HG03039 (cell line): ENCODE measurements around the gene TOP1.

ENCODE experiments used
- ATAC-seq: cut with Tn5 transposase; IDR thresholded peaks from one replicate; pipeline ENCODE4 v1.9.1; 2021; ENCODE audit warnings: mild to moderate bottlenecking, moderate library complexity; ENCODE audit not compliant: unreplicated experiment

The TOP1 gene

DNA sequence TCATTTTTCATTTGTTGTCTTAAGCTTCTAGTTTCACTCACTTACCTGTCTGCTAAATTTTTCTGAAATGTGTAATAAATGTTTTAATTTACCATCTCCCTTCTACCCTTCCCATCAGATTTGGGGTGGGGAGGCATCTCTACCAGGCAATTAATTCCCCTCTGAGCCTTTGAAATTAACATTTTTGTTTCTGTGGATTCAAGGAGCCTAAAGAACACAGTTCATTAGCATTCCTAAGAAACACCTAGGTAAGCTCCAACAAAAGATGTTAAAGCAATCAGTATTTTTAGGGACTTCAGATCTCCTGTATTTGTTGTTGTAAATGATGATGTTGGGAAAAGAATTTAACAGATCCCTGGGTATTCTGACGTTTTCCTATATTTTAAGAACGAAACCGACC lies 6.6 kb downstream of the TOP1 start:
- ATAC-seq: no peak

DNA sequence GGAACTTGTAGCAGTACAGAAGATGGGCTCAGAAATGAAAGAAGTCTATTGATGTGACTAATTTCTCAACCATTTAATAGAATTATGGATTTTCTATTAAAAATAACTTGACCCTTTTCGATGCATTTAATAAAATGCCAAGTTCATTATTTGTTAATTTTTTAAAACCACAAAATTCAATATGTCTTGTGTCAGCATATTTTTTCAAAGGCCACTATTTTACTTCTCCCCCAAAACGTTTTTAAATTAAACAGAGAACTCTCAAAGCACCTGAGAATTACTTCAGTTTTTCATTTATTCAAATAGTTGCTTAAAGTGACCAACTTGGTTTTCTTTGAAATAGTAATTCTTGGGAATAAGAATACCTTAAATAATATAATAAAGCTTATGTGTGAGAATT lies 8.6 kb downstream of the TOP1 start:
- ATAC-seq: no peak

DNA sequence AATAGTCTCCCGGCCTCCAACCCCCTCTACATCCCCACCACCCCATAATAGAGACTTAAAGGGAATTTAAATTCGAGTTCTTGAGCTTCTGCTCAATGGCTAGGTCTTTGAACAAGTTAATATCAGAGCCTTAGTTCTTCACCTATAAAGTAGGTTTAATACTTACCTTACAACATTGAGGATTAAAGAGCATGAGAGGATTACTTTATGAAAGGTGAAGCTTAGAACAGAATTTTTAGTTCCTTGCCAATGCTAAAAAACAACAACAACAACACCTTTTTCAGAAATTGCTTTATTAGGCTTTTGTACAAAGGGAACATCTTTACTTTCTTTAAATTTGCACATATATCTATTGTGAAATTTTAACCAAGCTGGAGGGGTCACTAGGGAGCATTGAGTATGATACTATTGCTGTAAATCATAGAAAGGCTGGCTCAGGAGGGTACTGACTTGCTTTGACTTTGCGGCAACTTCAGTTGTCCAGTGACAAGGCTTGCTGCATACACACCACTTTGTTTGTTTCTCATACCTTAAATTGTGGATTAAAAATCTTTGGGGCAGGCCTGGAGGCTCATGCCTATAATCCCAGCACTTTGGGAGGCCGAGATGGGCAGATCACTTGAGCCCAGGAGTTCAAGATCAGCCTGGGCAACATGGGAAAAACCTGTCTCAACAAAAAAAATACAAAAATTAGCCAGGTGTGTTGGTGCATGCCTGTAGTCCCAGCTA lies 9.7 kb downstream of the TOP1 start:
- ATAC-seq: no peak

GRCh38 chr20:41038878-41039404 lies 10.3 kb downstream of the TOP1 start:
- no peak for ATAC-seq

DNA sequence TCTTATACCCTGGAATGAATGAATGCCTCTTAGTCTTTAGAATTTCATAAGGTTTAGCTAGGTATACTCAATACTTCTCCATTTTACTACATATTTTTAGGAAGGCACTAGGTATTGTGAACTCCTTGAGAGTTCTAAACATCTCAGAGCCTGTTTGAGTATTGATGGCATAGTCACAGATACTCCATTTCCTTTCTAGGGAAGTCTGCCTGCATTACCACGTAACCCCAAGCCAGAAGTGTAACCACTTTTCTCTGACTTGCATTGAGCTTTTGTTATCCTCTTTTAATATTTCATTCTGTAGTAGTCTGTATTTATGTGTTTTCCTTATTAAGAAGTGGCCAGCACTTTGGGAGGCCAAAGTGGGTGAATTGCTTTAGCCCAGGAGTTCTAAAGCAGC lies 12.2 kb downstream of the TOP1 start:
- no peak for ATAC-seq

- ATAC-seq: no peak
Measured at GRCh38 chr20:41041693-41042092, 13.1 kb downstream of the TOP1 start.

DNA sequence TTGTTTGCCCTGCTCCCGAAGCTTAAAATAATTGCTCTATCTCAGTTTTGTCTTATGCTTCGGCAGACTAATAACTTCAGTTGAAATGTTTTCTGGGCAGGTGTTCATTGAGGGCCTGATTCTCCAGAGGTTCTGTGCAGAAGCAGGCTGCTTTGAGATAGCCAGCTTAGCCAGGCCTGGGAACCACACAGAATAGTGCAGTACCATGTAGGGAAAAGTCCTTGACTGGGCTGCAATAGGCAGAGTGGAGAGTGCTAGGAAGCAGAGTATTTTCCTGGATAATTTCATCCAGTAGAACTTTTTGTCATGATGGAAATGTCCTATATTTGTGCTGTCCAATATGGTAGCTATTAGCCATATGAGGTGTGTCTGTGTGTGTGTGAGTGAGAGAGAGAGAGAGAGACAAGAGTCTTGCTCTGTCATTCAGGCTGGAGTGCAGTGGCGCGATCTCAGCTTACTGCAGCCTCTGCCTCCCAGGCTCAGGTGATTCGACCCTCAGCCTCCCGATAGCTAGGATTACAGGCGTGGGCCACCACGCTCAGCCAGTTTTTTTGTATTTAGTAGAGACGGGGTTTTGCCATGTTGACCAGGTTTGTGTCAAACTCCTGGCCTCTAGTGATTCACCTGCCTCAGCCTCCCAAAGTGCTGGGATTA lies 15.9 kb downstream of the TOP1 start:
- ATAC-seq: no peak

DNA sequence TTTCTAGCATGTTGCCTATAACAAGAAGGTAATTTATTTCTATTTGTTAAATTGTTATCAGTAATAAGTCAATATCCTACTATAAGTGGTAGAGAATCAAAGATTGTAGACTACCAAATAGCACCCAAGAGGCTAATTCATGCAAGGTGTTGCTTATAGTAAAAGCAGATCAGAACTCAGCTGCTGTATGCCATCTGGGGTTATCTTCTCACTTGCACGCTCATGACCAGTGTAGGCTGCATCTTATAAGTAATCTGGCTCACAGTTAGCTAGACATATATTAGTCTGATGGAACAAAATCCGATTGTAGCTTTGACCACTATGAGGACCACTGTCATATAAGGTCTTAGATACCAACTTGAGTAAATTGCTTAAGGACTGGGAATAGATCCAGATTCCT lies 17.0 kb downstream of the TOP1 start:
- ATAC-seq: no peak

- no peak for ATAC-seq
Measured at GRCh38 chr20:41046716-41047115, 18.1 kb downstream of the TOP1 start.

DNA sequence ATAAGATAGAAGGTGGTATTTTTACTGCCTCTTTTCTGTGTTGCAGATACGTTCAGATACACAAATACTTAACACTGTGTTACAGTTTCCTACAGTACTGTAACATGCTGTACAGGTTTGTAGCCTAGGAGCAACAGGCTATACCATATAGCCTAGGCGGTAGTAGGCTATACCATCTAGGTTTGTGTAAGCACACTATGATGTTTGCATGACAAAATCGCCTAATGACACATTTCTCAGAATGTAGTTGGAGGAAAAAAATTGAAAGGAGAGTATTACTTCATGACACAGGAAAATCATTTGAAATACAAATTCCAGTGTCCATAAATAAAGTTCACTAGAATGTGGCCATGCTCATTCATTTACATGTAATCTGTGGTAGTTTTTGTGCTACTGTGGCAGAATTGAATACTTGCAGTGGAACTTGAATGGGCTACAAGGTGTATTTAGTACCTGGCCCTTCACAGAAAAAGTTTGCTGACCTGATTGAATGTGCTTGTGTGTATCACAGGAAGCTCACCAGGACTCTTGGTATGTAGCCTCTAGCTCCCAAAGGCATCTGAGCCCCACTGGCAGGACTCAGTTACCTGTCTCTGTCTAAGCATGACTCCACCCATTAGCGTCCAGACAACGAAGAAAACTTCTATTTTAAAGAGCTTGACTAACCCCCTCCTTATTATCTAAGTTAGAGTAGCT lies 18.8 kb downstream of the TOP1 start:
- ATAC-seq: no peak

DNA sequence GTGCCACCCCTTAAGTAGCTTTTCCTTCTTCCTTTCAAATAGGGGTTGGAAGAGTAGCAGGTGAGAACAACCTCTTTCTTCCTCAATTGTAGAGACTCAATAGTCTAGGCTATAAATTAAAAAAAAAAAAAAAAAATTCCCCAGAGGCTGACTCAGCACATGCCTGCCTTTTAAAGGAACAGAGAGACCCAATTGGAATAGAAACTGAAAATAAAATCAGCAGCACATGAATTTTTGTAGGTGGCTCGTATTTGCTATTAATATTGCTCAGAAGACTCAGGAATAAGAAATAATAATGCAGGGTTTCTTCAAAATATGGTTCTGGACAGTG lies 19.3 kb downstream of the TOP1 start:
- ATAC-seq: no peak

GRCh38 chr20:41048461-41049301 lies 20.1 kb downstream of the TOP1 start:
- ATAC-seq: no peak

- no peak for ATAC-seq
Measured at GRCh38 chr20:41049451-41049850, 20.8 kb downstream of the TOP1 start.

DNA sequence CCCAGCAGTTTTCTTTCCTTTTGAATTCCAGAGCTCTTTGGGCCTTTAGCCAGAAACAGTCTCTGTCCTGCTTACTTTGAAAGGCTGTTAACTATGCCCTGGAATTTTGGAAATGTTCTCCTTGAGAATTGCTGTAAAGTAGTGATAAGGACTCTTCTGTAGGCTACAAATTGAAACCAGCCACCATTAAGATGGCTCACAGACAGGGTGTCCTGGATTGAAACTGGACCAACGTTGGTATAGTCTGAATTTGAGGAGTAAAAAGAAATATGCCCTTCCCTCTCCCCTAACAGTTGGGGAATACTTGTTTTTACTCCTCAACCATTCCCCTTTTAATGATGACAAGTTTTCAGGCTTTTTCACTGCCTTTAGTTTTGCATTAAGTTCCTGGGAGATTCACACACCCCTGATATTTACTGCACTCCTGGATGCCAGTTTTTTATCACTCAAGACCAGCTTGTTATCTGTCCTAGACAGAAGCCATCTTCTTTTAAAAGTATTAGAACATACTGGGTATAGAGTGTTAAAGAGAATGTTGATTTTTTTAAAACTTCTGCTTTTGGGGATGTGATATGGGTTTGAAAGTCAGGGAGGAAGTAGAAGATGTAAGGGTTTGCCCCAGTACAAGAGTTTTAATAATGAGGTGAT lies 21.9 kb downstream of the TOP1 start:
- ATAC-seq: no peak

GRCh38 chr20:41051009-41051825 lies 22.6 kb downstream of the TOP1 start:
- ATAC-seq: no peak

DNA sequence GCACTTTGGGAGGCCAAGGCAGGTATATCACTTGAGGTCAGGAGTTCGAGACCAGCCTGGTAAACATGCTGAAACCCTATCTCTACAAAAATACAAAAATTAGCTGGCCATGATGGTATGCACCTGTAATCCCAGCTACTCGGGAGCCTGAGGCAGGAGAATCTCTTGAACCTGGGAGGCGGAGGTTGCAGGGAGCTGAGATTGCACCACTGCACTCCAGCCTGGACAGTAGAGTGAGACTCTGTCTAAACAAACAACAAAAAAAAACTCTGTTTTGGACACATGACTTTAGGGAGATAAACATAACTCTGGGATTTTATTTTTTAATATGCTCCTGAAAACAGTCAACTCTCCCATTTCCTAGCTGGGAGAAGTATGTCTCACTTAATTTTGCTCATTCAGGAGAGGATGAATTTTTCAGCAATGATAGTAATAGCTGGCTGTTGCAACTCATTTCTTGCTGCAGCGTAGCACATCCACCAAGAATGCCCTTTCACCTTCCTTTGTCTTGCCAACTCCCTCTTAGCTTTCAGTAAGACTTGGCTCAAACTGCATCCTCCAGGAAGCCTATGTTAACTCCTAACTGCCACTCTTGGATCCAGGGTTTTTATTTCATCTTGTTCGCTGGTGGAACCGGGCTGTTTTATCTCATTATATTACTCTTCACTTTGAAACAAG lies 24.3 kb downstream of the TOP1 start:
- ATAC-seq: no peak

DNA sequence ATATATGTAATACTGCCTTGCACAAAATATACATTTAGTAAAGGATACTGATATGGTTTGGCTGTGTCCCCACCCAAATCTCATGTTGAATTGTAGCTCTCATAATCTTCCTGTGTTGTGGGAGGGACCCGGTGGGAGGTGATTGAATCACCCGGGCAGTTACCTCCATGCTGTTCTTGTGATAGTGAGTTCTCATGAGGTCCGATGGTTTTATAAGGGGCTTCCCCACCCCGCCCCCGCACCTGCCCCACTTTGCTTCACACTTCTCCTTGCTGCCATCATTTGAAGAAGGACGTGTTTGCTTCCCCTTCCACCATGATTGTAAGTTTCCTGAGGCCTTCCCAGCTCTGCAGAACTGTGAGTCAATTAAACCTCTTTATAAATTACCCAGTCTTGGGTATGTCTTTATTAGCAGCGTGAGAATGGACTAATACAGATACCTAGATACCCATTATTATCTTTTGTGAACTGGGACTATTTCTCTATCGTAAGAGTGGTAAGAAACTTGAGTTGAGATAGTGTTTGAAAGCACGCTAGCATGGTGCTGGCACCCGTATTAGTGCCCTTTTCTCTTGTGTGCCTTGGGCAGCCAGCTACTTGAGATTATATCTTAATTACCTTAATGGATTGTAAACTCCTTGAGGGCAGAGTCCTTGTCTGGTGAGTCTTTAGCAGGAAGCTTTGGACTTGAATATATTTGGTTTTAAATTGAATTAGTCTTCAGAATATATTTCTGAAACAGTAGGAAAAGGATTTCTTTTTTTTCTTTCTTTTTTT lies 25.6 kb downstream of the TOP1 start:
- no peak for ATAC-seq

- no peak for ATAC-seq
Measured at GRCh38 chr20:41054847-41055230, 26.2 kb downstream of the TOP1 start.

- no peak for ATAC-seq
Measured at GRCh38 chr20:41055679-41056078, 27.1 kb downstream of the TOP1 start.
